Activated naive CD4-positive, alpha-beta T cell treated with Interleukin-2 at 50 U/mL for 16 hours (primary cell): ENCODE results near the gene IFNA21.
"Not testable (repeated sequence)": the region's sequence is repeated elsewhere in the genome, so short reads cannot be mapped to it uniquely, and the experiment has no call there.

Experiments used
- DNase-seq: peaks from one replicate; pipeline ENCODE4 v3.0.0-alpha.2; 2020

Gene IFNA21

GRCh38 chr9:21137020-21137419 is 29.4 kb downstream of the IFNA21 start:
- DNase-seq: no peak

GRCh38 chr9:21135736-21136135 is 30.7 kb downstream of the IFNA21 start:
- DNase-seq: no peak

GRCh38 chr9:21128186-21128585 is 38.3 kb downstream of the IFNA21 start:
- DNase-seq: not testable (repeated sequence)

GRCh38 chr9:21121595-21122251 is 44.7 kb downstream of the IFNA21 start:
- DNase-seq: no peak

GRCh38 chr9:21121079-21121478 is 45.4 kb downstream of the IFNA21 start:
- no peak for DNase-seq

GRCh38 chr9:21119093-21119770 is 47.2 kb downstream of the IFNA21 start:
- no peak for DNase-seq
